BJ (cell line): ENCODE results near the gene GPN2. TPM values are rescaled to one million over a fixed set of nuclear protein-coding genes. Genes with fewer than 3 reads are reported as not detected.
"Not testable (repeated sequence)": the region's sequence is repeated elsewhere in the genome, so short reads cannot be mapped to it uniquely, and the experiment has no call there.

Experiments
- CTCF ChIA-PET: fragments of 350-600 bp; formaldehyde crosslinking; extraction: SDS; loops from one replicate; lab custom pipeline; 2021; ENCODE audit warnings: antibody characterized with exemption, inconsistent platforms; lab: Yijun Ruan, JAX
- POLR2A ChIA-PET: fragments of 300-600 bp; sonication (Branson Sonifier 250); formaldehyde crosslinking; extraction: SDS; loops from one replicate; lab custom pipeline; 2021; ENCODE audit warnings: antibody characterized with exemption; lab: Charles Lee
- DNase-seq: peaks from one replicate; pipeline ENCODE4 v3.0.0-alpha.2; 2011; ENCODE audit warnings: low read depth
- H3K27me3 ChIP-seq: 2 replicates; pipeline ENCODE4 v1.6.0; 2011; ENCODE audit warnings: low read length; ENCODE audit not compliant: control insufficient read depth, insufficient read depth
- H3K36me3 ChIP-seq: 2 replicates; pipeline ENCODE4 v1.5.1; 2011; ENCODE audit warnings: low read length; ENCODE audit not compliant: control insufficient read depth, insufficient read depth
- H3K4me3 ChIP-seq: 2 replicates; pipeline ENCODE4 v1.5.1; 2011; ENCODE audit warnings: low read depth, mild to moderate bottlenecking, control low read depth, low read length
- polyA plus RNA-seq: library from polyadenylated mRNA; depleted of rRNA; stranded (reverse); fragments of >200 nt; gene quantifications from 2 replicates; pipeline ENCODE4 v1.2.3, GENCODE V29; 2011
- TF ChIP-seq, protein P1 (sequence below): IDR thresholded peaks from 2 replicates; pipeline ENCODE4 v1.5.1; 2011; ENCODE audit warnings: low read depth, mild to moderate bottlenecking, control low read depth, inconsistent platforms, low read length, moderate library complexity; ENCODE audit not compliant: insufficient read depth

The GPN2 gene
- polyA plus RNA-seq, 1 experiment = 44.9 TPM

DNA sequence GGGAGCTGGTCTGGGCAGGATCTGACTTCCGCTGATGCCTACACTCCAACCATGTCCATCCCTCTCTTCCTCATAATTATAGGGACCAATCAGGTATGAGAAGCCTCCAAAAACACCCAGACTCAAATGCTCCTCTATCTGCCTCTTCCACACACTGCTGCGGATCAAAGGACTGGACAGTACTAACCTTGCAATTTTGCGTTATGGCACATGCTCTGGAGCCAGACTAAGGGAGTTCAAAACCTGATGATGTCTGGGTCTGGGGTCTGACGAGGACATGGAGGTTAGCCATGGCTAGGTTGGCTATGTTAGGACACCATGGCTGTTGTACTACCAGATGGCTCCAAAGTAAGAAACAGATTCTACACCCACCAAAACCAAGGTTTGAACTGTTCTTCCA is 10.3 kb downstream of the GPN2 start:
- TF ChIP-seq, protein P1, sequence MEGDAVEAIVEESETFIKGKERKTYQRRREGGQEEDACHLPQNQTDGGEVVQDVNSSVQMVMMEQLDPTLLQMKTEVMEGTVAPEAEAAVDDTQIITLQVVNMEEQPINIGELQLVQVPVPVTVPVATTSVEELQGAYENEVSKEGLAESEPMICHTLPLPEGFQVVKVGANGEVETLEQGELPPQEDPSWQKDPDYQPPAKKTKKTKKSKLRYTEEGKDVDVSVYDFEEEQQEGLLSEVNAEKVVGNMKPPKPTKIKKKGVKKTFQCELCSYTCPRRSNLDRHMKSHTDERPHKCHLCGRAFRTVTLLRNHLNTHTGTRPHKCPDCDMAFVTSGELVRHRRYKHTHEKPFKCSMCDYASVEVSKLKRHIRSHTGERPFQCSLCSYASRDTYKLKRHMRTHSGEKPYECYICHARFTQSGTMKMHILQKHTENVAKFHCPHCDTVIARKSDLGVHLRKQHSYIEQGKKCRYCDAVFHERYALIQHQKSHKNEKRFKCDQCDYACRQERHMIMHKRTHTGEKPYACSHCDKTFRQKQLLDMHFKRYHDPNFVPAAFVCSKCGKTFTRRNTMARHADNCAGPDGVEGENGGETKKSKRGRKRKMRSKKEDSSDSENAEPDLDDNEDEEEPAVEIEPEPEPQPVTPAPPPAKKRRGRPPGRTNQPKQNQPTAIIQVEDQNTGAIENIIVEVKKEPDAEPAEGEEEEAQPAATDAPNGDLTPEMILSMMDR = no peak
- H3K36me3 ChIP-seq = peaks cover 29% of the 10 kb centered on the region
- ChIA-PET CTCF (interaction anchor here (0.8 to 2.4 kb wide), 5 partner anchors 9 to 29 kb away, joined by 3 to 10 read pairs (median 3); no protein-coding TSS in a partner anchor), POLR2A (interaction anchor here (0.7 kb wide), 1 partner anchor 343 kb away, joined by 4 read pairs; no protein-coding TSS in a partner anchor)
- no peak overlapping the region for H3K4me3 ChIP-seq
- no peak for DNase-seq
- H3K27me3 ChIP-seq = no peaks in the 10 kb centered on the region

DNA sequence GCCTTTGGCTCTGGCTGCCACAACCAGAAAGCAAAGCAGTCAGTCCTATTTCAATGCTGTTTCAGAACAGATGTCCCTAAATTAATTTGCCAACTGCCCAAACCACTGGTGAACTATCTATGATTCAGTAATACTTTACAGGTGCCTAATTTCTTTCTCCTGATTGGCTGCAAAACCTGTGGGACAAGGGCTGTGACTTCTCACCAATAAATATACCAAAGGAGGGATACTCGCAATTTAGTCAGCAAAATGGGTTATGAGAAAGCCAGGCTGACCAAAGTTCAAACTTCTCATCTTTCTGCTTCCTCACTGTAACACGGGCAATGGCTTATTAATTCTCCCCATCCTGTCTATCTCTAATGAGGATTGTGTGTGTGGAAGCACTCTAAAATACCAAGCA is 12.8 kb downstream of the GPN2 start:
- POLR2A ChIA-PET = no interaction called here
- CTCF ChIA-PET = interaction anchor here (1.4 to 3.8 kb wide), 8 partner anchors 9 to 275 kb away, joined by 3 to 22 read pairs (median 12); no protein-coding TSS in a partner anchor
- no peak for DNase-seq
- Histone ChIP-seq H3K36me3 (peaks cover 16% of the 10 kb centered on the region), H3K4me3 (no peak overlapping the region), H3K27me3 (no peaks in the 10 kb centered on the region)
- TF ChIP-seq, protein P1 = no peak

DNA sequence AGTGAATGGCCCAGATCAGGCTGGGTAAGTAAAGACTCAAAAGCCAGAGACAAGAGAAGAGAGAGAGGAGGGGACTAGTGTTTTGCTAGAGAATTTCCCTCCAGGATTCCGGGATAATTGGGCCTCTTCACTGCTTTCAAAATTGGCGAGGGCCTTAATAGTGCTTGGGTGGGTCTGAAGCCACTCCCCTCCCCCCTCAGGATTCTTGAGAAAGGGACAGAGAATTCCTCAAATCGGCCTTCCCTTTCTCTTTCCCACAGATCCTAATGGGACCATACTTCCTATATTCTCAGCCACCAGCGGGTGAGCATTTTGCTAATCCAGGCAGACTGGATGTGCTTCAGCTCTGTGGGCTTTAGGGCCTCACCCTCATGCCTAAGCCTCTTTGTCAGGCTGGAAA is 15.2 kb downstream of the GPN2 start:
- CTCF ChIA-PET = no interaction called here
- Histone ChIP-seq H3K4me3 (no peak overlapping the region), H3K36me3 (peaks cover 11% of the 10 kb centered on the region), H3K27me3 (no peaks in the 10 kb centered on the region)
- TF ChIP-seq, protein P1 = no peak
- no peak for DNase-seq
- POLR2A ChIA-PET = no interaction called here

DNA sequence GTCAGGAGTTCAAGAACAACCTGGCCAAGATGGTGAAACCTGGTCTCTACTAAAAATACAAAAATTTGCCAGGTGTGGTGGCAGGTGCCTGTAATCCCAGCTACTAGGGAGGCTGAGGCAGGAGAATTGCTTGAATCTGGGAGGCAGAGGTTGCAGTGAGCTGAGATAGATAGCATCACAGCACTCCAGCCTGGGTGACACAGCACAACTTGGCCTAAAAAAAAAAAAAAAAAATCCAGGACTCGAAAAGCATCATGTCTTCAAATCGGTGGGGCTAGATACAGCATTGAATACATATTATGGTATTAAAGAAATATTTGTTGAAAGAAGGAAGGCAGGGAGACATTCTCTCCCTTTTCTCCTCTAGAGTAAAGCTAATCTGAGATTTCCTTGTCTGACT is 17.0 kb downstream of the GPN2 start:
- DNase-seq, H3K36me3 ChIP-seq, CTCF ChIA-PET, H3K27me3 ChIP-seq, H3K4me3 ChIP-seq, POLR2A ChIA-PET: not testable (repeated sequence)

DNA sequence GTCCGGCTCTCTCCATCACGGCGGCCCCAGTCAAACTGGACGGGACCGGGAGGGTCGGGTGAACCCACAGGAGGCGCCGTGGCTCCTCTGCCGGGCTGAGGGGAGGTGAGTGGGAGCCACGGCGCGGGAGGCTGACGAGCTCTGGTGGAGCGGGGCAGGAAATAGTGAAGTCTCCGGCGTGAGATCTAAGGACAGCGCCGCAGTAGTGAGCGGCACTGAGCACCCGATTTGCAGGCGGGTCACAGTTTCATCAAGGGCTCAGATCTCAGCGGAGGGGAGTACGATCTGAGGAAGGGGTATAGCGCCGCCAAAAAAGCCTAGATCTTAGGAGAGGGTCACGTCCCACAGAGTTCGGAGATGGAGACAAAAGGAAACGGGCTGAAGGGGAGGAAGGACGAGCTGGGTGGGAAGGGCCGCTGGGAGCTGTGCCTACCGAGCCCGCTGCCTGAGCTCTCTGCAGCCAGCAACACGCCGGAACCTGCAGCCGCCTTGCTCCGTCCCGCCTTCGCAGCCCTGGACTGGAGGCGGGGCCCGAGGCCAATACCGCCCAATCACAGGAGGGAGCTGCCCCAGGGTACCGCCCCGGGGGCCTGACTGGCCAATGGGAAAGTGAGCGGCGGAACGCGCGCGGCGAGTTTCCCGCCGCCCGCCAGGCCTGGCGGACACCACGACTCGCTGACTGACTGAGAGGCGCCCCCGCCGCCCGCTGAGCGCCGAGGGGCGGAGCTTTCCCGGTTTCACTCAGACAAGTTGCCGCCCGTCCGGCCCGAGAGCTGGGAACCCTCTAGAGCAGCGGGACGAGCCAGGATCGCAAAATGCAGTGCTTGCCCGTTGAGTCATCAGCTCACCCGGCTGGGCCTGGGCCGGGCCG is 25.2 kb downstream of the GPN2 start:
- peak overlapping the region; percentile 47 for H3K4me3 ChIP-seq
- DNase-seq = peak; percentile 96
- no peaks in the 10 kb centered on the region for H3K27me3 ChIP-seq
- ChIA-PET POLR2A (interaction anchor here (0.6 kb wide), 1 partner anchor 26 kb away, joined by 6 read pairs; the partner anchor contains the start of gene GPN2), CTCF (interaction anchor here (0.7 to 1.0 kb wide), 4 partner anchors 8 to 261 kb away, joined by 3 to 5 read pairs (median 3); no protein-coding TSS in a partner anchor)
- TF ChIP-seq, protein P1 = peak; percentile 27; the same call in 1 of the 2 replicates
- no peaks in the 10 kb centered on the region for H3K36me3 ChIP-seq
